Measurements from ENCODE around the gene TMEM232.

Gene TMEM232

DNA sequence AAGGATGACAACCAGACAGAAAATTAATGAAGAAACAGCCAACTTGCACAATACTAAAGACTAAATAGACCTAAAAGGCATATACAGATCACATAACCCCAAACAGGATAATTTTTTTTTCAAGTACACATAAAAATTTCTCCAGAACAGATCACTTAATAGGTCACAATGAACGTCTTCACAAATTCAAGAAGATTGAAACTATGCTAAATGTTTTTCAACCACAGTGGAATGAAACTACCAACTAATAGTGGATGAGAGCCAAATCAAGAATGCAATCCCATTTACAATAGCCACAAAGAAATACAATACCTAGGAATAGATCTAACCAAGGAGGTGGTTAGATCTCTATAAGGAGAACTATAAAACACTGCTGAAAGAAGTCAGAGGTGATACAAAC, 145.8 kb downstream of the TMEM232 start:
- no peak for TF ChIP-seq POLR2AphosphoS5 (IDR thresholded peaks at IDR 0.05; ENCODE audit: low read depth)
- TF ChIP-seq, protein P1, sequence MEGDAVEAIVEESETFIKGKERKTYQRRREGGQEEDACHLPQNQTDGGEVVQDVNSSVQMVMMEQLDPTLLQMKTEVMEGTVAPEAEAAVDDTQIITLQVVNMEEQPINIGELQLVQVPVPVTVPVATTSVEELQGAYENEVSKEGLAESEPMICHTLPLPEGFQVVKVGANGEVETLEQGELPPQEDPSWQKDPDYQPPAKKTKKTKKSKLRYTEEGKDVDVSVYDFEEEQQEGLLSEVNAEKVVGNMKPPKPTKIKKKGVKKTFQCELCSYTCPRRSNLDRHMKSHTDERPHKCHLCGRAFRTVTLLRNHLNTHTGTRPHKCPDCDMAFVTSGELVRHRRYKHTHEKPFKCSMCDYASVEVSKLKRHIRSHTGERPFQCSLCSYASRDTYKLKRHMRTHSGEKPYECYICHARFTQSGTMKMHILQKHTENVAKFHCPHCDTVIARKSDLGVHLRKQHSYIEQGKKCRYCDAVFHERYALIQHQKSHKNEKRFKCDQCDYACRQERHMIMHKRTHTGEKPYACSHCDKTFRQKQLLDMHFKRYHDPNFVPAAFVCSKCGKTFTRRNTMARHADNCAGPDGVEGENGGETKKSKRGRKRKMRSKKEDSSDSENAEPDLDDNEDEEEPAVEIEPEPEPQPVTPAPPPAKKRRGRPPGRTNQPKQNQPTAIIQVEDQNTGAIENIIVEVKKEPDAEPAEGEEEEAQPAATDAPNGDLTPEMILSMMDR (IDR thresholded peaks at IDR 0.05; ENCODE audit: insufficient read depth, low read length) = no peak
- no peak for TF ChIP-seq SPI1 (IDR thresholded peaks at IDR 0.05; ENCODE audit: borderline replicate concordance, low read depth)
- TF ChIP-seq, protein P2, sequence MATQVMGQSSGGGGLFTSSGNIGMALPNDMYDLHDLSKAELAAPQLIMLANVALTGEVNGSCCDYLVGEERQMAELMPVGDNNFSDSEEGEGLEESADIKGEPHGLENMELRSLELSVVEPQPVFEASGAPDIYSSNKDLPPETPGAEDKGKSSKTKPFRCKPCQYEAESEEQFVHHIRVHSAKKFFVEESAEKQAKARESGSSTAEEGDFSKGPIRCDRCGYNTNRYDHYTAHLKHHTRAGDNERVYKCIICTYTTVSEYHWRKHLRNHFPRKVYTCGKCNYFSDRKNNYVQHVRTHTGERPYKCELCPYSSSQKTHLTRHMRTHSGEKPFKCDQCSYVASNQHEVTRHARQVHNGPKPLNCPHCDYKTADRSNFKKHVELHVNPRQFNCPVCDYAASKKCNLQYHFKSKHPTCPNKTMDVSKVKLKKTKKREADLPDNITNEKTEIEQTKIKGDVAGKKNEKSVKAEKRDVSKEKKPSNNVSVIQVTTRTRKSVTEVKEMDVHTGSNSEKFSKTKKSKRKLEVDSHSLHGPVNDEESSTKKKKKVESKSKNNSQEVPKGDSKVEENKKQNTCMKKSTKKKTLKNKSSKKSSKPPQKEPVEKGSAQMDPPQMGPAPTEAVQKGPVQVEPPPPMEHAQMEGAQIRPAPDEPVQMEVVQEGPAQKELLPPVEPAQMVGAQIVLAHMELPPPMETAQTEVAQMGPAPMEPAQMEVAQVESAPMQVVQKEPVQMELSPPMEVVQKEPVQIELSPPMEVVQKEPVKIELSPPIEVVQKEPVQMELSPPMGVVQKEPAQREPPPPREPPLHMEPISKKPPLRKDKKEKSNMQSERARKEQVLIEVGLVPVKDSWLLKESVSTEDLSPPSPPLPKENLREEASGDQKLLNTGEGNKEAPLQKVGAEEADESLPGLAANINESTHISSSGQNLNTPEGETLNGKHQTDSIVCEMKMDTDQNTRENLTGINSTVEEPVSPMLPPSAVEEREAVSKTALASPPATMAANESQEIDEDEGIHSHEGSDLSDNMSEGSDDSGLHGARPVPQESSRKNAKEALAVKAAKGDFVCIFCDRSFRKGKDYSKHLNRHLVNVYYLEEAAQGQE (IDR thresholded peaks at IDR 0.05; ENCODE audit: insufficient replicate concordance, low read depth) = no peak
- no peak for TF ChIP-seq GABPA (IDR thresholded peaks at IDR 0.05; ENCODE audit: low read depth)
- Histone ChIP-seq H3K27me3 (ENCODE audit: insufficient read depth, poor library complexity, severe bottlenecking) (no peaks in the 10 kb centered on the region), H3K27ac (replicated peaks) (no peak overlapping the region), H3K4me3 (replicated peaks; ENCODE audit: insufficient read depth, low read length) (no peak overlapping the region)
- DNase-seq (ENCODE audit: low read depth in 1 of 2, low spot score in 1 of 2) = no peak

DNA sequence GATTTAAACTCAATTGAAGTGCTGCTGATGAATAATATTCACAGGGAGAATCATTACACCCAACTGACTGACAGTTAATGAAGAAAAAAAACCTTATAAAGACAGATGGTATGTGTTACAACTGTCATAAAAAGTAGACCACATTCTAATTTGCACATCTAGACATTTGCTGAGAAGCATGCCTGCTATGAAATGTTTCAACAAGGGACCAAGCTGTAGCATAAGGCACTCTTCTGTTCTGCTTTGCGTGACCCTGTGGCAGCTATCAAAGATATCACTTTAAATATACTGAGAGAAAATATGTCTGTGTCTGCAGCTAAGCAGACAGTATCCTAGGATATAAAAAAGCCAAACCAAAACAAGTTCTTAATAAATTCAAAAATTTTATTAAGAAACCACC, 153.7 kb downstream of the TMEM232 start:
- DNase-seq (ENCODE audit: low read depth in 1 of 2, low spot score in 1 of 2) = no peak
- Histone ChIP-seq H3K27me3 (ENCODE audit: insufficient read depth, poor library complexity, severe bottlenecking) (no peaks in the 10 kb centered on the region), H3K4me3 (replicated peaks; ENCODE audit: insufficient read depth, low read length) (no peak overlapping the region), H3K27ac (replicated peaks) (no peak overlapping the region)
- TF ChIP-seq POLR2AphosphoS5 (IDR thresholded peaks at IDR 0.05; ENCODE audit: low read depth) (no peak), SPI1 (IDR thresholded peaks at IDR 0.05; ENCODE audit: borderline replicate concordance, low read depth) (no peak), GABPA (IDR thresholded peaks at IDR 0.05; ENCODE audit: low read depth) (no peak)
- TF ChIP-seq, protein P2 (IDR thresholded peaks at IDR 0.05; ENCODE audit: insufficient replicate concordance, low read depth) = no peak
- TF ChIP-seq, protein P1 (IDR thresholded peaks at IDR 0.05; ENCODE audit: insufficient read depth, low read length) = no peak

DNA sequence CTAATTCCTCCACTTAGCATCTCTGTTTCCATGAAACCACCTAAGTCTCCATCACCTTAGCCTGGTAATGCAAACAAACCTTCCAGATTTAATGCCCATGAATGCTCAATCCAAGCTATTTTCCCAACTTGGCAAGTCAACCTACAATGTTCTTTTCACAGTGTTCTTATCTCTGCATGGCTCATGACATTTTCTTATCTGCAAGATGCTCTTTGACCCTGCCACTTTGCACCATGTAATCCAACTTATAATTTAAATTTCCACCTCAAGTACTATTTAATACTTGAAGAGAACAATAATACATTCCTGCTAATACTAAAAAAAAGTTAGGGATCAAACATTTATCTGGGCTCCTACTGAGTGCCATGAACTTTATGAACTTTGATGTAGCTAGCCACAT, 164.3 kb downstream of the TMEM232 start:
- Histone ChIP-seq H3K4me3 (replicated peaks; ENCODE audit: insufficient read depth, low read length) (no peak overlapping the region), H3K27me3 (ENCODE audit: insufficient read depth, poor library complexity, severe bottlenecking) (no peaks in the 10 kb centered on the region), H3K27ac (replicated peaks) (no peak overlapping the region)
- TF ChIP-seq, protein P1 (IDR thresholded peaks at IDR 0.05; ENCODE audit: insufficient read depth, low read length) = no peak
- TF ChIP-seq, protein P2 (IDR thresholded peaks at IDR 0.05; ENCODE audit: insufficient replicate concordance, low read depth) = no peak
- TF ChIP-seq POLR2AphosphoS5 (IDR thresholded peaks at IDR 0.05; ENCODE audit: low read depth) (no peak), GABPA (IDR thresholded peaks at IDR 0.05; ENCODE audit: low read depth) (no peak), SPI1 (IDR thresholded peaks at IDR 0.05; ENCODE audit: borderline replicate concordance, low read depth) (no peak)
- no peak for DNase-seq (ENCODE audit: low read depth in 1 of 2, low spot score in 1 of 2)

All from HL-60 (cell line).